ENCODE measurements around the gene BLTP1.

GRCh38 chr4:122122083-122122482, 30.0 kb upstream of the BLTP1 start:
- no peak for TF ChIP-seq CTCF (IDR thresholded peaks at IDR 0.05; ENCODE audit: low read depth, low read length)
- no peak for TF ChIP-seq POLR2A (IDR thresholded peaks at IDR 0.05; ENCODE audit: extremely low read depth, insufficient read length)
- no peak for TF ChIP-seq MYC (IDR thresholded peaks at IDR 0.05; ENCODE audit: low read depth, low read length)

All from NB4 (cell line).